Endothelial cell of umbilical vein (primary cell): ENCODE results near the gene TCF23.

Experiments used
- CTCF ChIP-seq, 2 donors: IDR thresholded peaks; 1 replicate in 1 of 2; 2 replicates in 1 of 2; pipeline ENCODE4 v1.5.1; 2011; ENCODE audit warnings: low read length in 2 of 2, mild to moderate bottlenecking in 2 of 2, moderate library complexity in 2 of 2, control low read depth in 1 of 2, inconsistent platforms in 1 of 2, low read depth in 1 of 2; ENCODE audit not compliant: insufficient read depth in 1 of 2; ENCODE audit errors: extremely low read depth in 1 of 2
- EZH2 ChIP-seq: IDR thresholded peaks from 2 replicates; pipeline ENCODE4 v1.6.1; 2012; ENCODE audit warnings: borderline replicate concordance, low read depth, mild to moderate bottlenecking, moderate library complexity, low read length, inconsistent platforms; ENCODE audit not compliant: severe bottlenecking
- FOS ChIP-seq: IDR thresholded peaks from 2 replicates; pipeline ENCODE4 v1.6.1; 2011; ENCODE audit warnings: mild to moderate bottlenecking, low read length, moderate library complexity, borderline replicate concordance; ENCODE audit not compliant: insufficient read depth
- GATA2 ChIP-seq: IDR thresholded peaks from 2 replicates; pipeline ENCODE4 v1.7.0; 2011; ENCODE audit warnings: low read depth, mild to moderate bottlenecking, moderate library complexity, mixed read lengths, low read length; ENCODE audit not compliant: insufficient read length, insufficient read depth
- MAX ChIP-seq: IDR thresholded peaks from 2 replicates; pipeline ENCODE4 v1.6.1; 2011; ENCODE audit not compliant: insufficient read depth, insufficient read length
- POLR2A ChIP-seq: IDR thresholded peaks from 2 replicates; pipeline ENCODE4 v1.6.1; 2012; ENCODE audit warnings: low read depth, mild to moderate bottlenecking, control low read depth, low read length
- POLR2AphosphoS5 ChIP-seq: IDR thresholded peaks from 2 replicates; pipeline ENCODE4 v1.6.1; 2012; ENCODE audit warnings: low read depth, mild to moderate bottlenecking, control low read depth, low read length, moderate library complexity; ENCODE audit not compliant: insufficient read depth

GRCh38 chr2:27205206-27205605, 56.4 kb downstream of the TCF23 start:
- TF ChIP-seq MAX: no peak
- TF ChIP-seq GATA2: no peak
- no peak for TF ChIP-seq CTCF (IDR thresholded peaks at IDR 0.05; ENCODE audit: extremely low read depth in 1 of 2, insufficient read depth in 1 of 2, low read depth in 1 of 2, low read length in 2 of 2)
- no peak for TF ChIP-seq POLR2A
- TF ChIP-seq EZH2: no peak
- no peak for TF ChIP-seq POLR2AphosphoS5
- TF ChIP-seq FOS: no peak
